MM.1S (cell line): ENCODE data around the gene TOM1.

Experiments
- DNase-seq: peaks from one replicate; pipeline ENCODE4 v3.0.0-alpha.2; 2015
- H2AFZ ChIP-seq: fragments of 300-600 bp; sonication (generic); 2 replicates; pipeline ENCODE4 v1.6.0; 2016; ENCODE audit warnings: antibody characterized with exemption, low read length
- H3F3A ChIP-seq: fragments of 300-600 bp; sonication (generic); 2 replicates; pipeline ENCODE4 v1.6.1; 2016; ENCODE audit warnings: mild to moderate bottlenecking, antibody characterized with exemption, low read length, moderate library complexity, mixed read lengths; ENCODE audit not compliant: insufficient read depth
- H3K27ac ChIP-seq: fragments of 300-600 bp; sonication (generic); 2 replicates; pipeline ENCODE4 v1.5.1; 2016; ENCODE audit warnings: mild to moderate bottlenecking, low read length
- H3K27me3 ChIP-seq: fragments of 300-600 bp; sonication (generic); replicated peaks from 2 replicates; pipeline ENCODE4 v1.6.0; 2016; ENCODE audit warnings: low read length; ENCODE audit not compliant: insufficient read depth
- H3K36me3 ChIP-seq: fragments of 300-600 bp; sonication (generic); replicated peaks from 2 replicates; pipeline ENCODE4 v1.6.1; 2016; ENCODE audit warnings: mild to moderate bottlenecking, low read length, mixed read lengths; ENCODE audit not compliant: insufficient read depth
- H3K4me1 ChIP-seq: fragments of 300-600 bp; sonication (generic); 2 replicates; pipeline ENCODE4 v1.6.1; 2016; ENCODE audit warnings: low read length, mixed read lengths
- H3K4me2 ChIP-seq: fragments of 300-600 bp; sonication (generic); 2 replicates; pipeline ENCODE4 v1.6.0; 2016; ENCODE audit warnings: low read depth, low read length
- H3K4me3 ChIP-seq: fragments of 300-600 bp; sonication (generic); 2 replicates; pipeline ENCODE4 v1.5.1; 2016; ENCODE audit warnings: low read length, mixed read lengths
- H3K79me2 ChIP-seq: fragments of 300-600 bp; sonication (generic); 2 replicates; pipeline ENCODE4 v1.6.1; 2016; ENCODE audit warnings: mixed run types, low read length, mixed read lengths
- H3K9ac ChIP-seq: fragments of 300-600 bp; sonication (generic); 2 replicates; pipeline ENCODE4 v1.6.1; 2016; ENCODE audit warnings: low read length, mixed read lengths
- H3K9me2 ChIP-seq: fragments of 300-600 bp; sonication (generic); replicated peaks from 2 replicates; pipeline ENCODE4 v1.6.1; 2016; ENCODE audit warnings: mild to moderate bottlenecking, low read length, mixed read lengths; ENCODE audit not compliant: insufficient read depth
- H3K9me3 ChIP-seq: fragments of 300-600 bp; sonication (generic); replicated peaks from 2 replicates; pipeline ENCODE4 v1.6.1; 2016; ENCODE audit warnings: mild to moderate bottlenecking, low read length, mixed read lengths; ENCODE audit not compliant: insufficient read depth
- H4K20me1 ChIP-seq: fragments of 300-600 bp; sonication (generic); 2 replicates; pipeline ENCODE4 v1.6.1; 2016; ENCODE audit warnings: mild to moderate bottlenecking, low read length, moderate library complexity, mixed read lengths; ENCODE audit not compliant: insufficient read depth
- CTCF ChIP-seq: fragments of 300-600 bp; sonication (generic); IDR thresholded peaks from 2 replicates; pipeline ENCODE4 v1.5.1; 2016; ENCODE audit warnings: antibody characterized with exemption, low read length, mixed read lengths
- EZH2 ChIP-seq: fragments of 300-600 bp; sonication (generic); optimal IDR thresholded peaks from 2 replicates; pipeline ENCODE3; 2017; ENCODE audit warnings: low read depth, mild to moderate bottlenecking, antibody characterized with exemption, low read length, mixed read lengths
- EZH2phosphoT487 ChIP-seq: fragments of 300-600 bp; sonication (generic); IDR thresholded peaks from 2 replicates; pipeline ENCODE4 v1.6.1; 2018; ENCODE audit warnings: antibody characterized with exemption, low read length

Gene TOM1

GRCh38 chr22:35375031-35375430 is 75.3 kb downstream of the TOM1 start:
- Histone ChIP-seq H3K4me1 (peaks cover 21% of the 10 kb centered on the region), H3K4me3 (no peak overlapping the region), H3F3A (peaks cover 18% of the 10 kb centered on the region), H3K27me3 (no peaks in the 10 kb centered on the region), H3K9me2 (no peaks in the 10 kb centered on the region), H3K79me2 (no peaks in the 10 kb centered on the region), H2AFZ (no peak overlapping the region), H3K4me2 (no peak overlapping the region), H4K20me1 (no peaks in the 10 kb centered on the region), H3K9me3 (no peaks in the 10 kb centered on the region), H3K27ac (no peak overlapping the region), H3K9ac (no peak overlapping the region), H3K36me3 (no peaks in the 10 kb centered on the region)
- DNase-seq: no peak
- TF ChIP-seq CTCF: no peak
- no peak for TF ChIP-seq EZH2phosphoT487
- TF ChIP-seq EZH2: no peak

- Histone ChIP-seq H4K20me1 (no peaks in the 10 kb centered on the region), H3K9ac (no peak overlapping the region), H3K79me2 (no peaks in the 10 kb centered on the region), H3K4me3 (no peak overlapping the region), H3K27ac (no peak overlapping the region), H2AFZ (no peak overlapping the region), H3K9me2 (no peaks in the 10 kb centered on the region), H3F3A (peaks cover 20% of the 10 kb centered on the region), H3K4me1 (peaks cover 24% of the 10 kb centered on the region), H3K27me3 (no peaks in the 10 kb centered on the region), H3K4me2 (no peak overlapping the region), H3K36me3 (no peaks in the 10 kb centered on the region), H3K9me3 (no peaks in the 10 kb centered on the region)
- no peak for DNase-seq
- no peak for TF ChIP-seq EZH2phosphoT487
- no peak for TF ChIP-seq CTCF
- TF ChIP-seq EZH2: no peak
These were observed 75.8 kb downstream of the TOM1 start for GRCh38 chr22:35375526-35375925.

GRCh38 chr22:35376728-35377472 is 77.2 kb downstream of the TOM1 start:
- Histone ChIP-seq H3K9me3 (no peaks in the 10 kb centered on the region), H3K79me2 (no peaks in the 10 kb centered on the region), H4K20me1 (no peaks in the 10 kb centered on the region), H3K4me2 (peak overlapping the region; percentile 63), H2AFZ (peak overlapping the region; percentile 16), H3K36me3 (no peaks in the 10 kb centered on the region), H3K4me3 (peak overlapping the region; percentile 11; the same call in 1 of the 2 replicates), H3F3A (peaks cover 26% of the 10 kb centered on the region), H3K4me1 (peaks cover 26% of the 10 kb centered on the region), H3K27me3 (no peaks in the 10 kb centered on the region), H3K9me2 (no peaks in the 10 kb centered on the region), H3K9ac (peak overlapping the region; percentile 12; the same call in 1 of the 2 replicates), H3K27ac (peak overlapping the region; percentile 38; the same call in 1 of the 2 replicates)
- peak; percentile 96 for DNase-seq
- TF ChIP-seq CTCF (no peak), EZH2phosphoT487 (no peak), EZH2 (no peak)
